RWPE1 (cell line): ENCODE measurements around the gene TACO1.

Experiments
- CTCF ChIA-PET: fragments of 350-600 bp; sonication (Branson Sonifier 250); formaldehyde crosslinking; extraction: SDS; loops from one replicate; lab custom pipeline; 2021; lab: Yijun Ruan, JAX
- POLR2A ChIA-PET: fragments of 400-600 bp; formaldehyde crosslinking; extraction: SDS; loops from one replicate; lab custom pipeline; 2020; ENCODE audit warnings: antibody characterized with exemption; ENCODE audit not compliant: low non-redundant PET; lab: Yijun Ruan, JAX
- DNase-seq: peaks from one replicate; pipeline ENCODE4 v3.0.0; 2012; ENCODE audit warnings: low spot score
- H3K27ac ChIP-seq: fragments of 450-650 bp; 2 replicates; pipeline ENCODE4 v1.5.1; 2017
- CTCF ChIP-seq: fragments of 450-650 bp; conservative IDR thresholded peaks from 2 replicates; pipeline ENCODE4 v1.5.1; 2017; ENCODE audit warnings: low read depth, mild to moderate bottlenecking

TACO1 gene

GRCh38 chr17:63647065-63647725 is 46.5 kb downstream of the TACO1 start:
- TF ChIP-seq CTCF, result no peak
- DNase-seq, result no peak
- POLR2A ChIA-PET, result no interaction called here
- CTCF ChIA-PET, result interaction anchor here (0.6 kb wide), 1 partner anchor 1012 kb away, joined by 4 read pairs; no protein-coding TSS in a partner anchor
- H3K27ac ChIP-seq, result no peak overlapping the region

DNA sequence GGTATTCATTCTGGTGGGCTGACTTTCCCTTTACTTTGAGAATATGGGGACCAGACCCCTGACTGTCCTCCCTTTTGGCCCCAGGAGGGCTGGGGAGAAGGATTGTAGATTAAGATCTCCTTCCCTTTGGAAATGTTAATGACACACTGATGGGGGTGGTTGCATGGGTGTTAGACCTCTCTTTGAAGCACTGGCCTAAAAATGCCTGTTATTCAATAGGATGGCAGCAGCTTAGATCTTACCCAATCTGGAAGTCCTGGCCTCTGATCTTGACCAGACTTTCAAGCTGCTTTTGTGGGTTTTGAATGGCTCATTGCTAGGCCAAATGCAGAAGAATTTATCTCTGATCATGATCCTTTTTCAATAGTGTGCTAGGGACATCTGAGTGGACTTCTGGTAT is 47.2 kb downstream of the TACO1 start:
- no peak overlapping the region for H3K27ac ChIP-seq
- ChIA-PET POLR2A (no interaction called here), CTCF (no interaction called here)
- DNase-seq, result no peak
- no peak for TF ChIP-seq CTCF

DNA sequence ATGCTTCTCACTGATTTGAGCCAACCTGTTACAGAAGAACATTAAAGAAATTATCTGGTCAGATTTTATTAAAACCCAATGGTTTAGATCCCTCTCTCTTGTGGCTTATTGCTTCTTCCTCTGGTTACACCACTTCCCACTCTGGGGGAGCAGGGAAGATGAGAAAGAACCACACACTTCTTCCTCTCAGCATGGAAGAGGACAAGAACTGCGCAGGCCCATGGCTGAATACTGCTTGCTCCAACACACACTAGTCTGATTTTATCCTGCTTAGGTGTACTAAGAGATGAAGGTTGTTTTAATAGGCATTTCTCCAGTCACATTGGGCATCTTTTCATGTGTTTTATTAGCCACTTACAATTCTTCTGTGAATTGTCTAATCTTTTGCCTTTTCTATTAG is 49.1 kb downstream of the TACO1 start:
- no peak overlapping the region for H3K27ac ChIP-seq
- no peak for TF ChIP-seq CTCF
- POLR2A ChIA-PET, result no interaction called here
- CTCF ChIA-PET, result no interaction called here
- no peak for DNase-seq

GRCh38 chr17:63652106-63652505 is 51.4 kb downstream of the TACO1 start:
- H3K27ac ChIP-seq, result no peak overlapping the region
- CTCF ChIA-PET, result no interaction called here
- no peak for DNase-seq
- POLR2A ChIA-PET, result no interaction called here
- no peak for TF ChIP-seq CTCF

- ChIA-PET POLR2A (no interaction called here), CTCF (no interaction called here)
- H3K27ac ChIP-seq, result no peak overlapping the region
- DNase-seq, result no peak
- no peak for TF ChIP-seq CTCF
Observed at GRCh38 chr17:63653050-63653449, 52.4 kb downstream of the TACO1 start.

GRCh38 chr17:63657786-63658185 is 57.1 kb downstream of the TACO1 start:
- ChIA-PET POLR2A (no interaction called here), CTCF (no interaction called here)
- DNase-seq, result no peak
- TF ChIP-seq CTCF, result no peak
- H3K27ac ChIP-seq, result no peak overlapping the region
